ENCODE measurements around the gene C10orf67.

Gene C10orf67

GRCh38 chr10:23186697-23187096 lies 157.9 kb downstream of the C10orf67 start:
- DNase-seq (ENCODE audit: low read depth in 1 of 2, low spot score in 1 of 2), result no peak
- Histone ChIP-seq H3K27ac (replicated peaks) (no peak overlapping the region), H3K4me3 (replicated peaks; ENCODE audit: insufficient read depth, low read length) (no peak overlapping the region), H3K27me3 (ENCODE audit: insufficient read depth, poor library complexity, severe bottlenecking) (peaks cover 3% of the 10 kb centered on the region)
- TF ChIP-seq, protein P1, sequence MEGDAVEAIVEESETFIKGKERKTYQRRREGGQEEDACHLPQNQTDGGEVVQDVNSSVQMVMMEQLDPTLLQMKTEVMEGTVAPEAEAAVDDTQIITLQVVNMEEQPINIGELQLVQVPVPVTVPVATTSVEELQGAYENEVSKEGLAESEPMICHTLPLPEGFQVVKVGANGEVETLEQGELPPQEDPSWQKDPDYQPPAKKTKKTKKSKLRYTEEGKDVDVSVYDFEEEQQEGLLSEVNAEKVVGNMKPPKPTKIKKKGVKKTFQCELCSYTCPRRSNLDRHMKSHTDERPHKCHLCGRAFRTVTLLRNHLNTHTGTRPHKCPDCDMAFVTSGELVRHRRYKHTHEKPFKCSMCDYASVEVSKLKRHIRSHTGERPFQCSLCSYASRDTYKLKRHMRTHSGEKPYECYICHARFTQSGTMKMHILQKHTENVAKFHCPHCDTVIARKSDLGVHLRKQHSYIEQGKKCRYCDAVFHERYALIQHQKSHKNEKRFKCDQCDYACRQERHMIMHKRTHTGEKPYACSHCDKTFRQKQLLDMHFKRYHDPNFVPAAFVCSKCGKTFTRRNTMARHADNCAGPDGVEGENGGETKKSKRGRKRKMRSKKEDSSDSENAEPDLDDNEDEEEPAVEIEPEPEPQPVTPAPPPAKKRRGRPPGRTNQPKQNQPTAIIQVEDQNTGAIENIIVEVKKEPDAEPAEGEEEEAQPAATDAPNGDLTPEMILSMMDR (IDR thresholded peaks at IDR 0.05; ENCODE audit: insufficient read depth, low read length), result no peak
- TF ChIP-seq, protein P2, sequence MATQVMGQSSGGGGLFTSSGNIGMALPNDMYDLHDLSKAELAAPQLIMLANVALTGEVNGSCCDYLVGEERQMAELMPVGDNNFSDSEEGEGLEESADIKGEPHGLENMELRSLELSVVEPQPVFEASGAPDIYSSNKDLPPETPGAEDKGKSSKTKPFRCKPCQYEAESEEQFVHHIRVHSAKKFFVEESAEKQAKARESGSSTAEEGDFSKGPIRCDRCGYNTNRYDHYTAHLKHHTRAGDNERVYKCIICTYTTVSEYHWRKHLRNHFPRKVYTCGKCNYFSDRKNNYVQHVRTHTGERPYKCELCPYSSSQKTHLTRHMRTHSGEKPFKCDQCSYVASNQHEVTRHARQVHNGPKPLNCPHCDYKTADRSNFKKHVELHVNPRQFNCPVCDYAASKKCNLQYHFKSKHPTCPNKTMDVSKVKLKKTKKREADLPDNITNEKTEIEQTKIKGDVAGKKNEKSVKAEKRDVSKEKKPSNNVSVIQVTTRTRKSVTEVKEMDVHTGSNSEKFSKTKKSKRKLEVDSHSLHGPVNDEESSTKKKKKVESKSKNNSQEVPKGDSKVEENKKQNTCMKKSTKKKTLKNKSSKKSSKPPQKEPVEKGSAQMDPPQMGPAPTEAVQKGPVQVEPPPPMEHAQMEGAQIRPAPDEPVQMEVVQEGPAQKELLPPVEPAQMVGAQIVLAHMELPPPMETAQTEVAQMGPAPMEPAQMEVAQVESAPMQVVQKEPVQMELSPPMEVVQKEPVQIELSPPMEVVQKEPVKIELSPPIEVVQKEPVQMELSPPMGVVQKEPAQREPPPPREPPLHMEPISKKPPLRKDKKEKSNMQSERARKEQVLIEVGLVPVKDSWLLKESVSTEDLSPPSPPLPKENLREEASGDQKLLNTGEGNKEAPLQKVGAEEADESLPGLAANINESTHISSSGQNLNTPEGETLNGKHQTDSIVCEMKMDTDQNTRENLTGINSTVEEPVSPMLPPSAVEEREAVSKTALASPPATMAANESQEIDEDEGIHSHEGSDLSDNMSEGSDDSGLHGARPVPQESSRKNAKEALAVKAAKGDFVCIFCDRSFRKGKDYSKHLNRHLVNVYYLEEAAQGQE (IDR thresholded peaks at IDR 0.05; ENCODE audit: insufficient replicate concordance, low read depth), result no peak
- TF ChIP-seq SPI1 (IDR thresholded peaks at IDR 0.05; ENCODE audit: borderline replicate concordance, low read depth) (no peak), GABPA (IDR thresholded peaks at IDR 0.05; ENCODE audit: low read depth) (no peak), POLR2AphosphoS5 (IDR thresholded peaks at IDR 0.05; ENCODE audit: low read depth) (no peak)

DNA sequence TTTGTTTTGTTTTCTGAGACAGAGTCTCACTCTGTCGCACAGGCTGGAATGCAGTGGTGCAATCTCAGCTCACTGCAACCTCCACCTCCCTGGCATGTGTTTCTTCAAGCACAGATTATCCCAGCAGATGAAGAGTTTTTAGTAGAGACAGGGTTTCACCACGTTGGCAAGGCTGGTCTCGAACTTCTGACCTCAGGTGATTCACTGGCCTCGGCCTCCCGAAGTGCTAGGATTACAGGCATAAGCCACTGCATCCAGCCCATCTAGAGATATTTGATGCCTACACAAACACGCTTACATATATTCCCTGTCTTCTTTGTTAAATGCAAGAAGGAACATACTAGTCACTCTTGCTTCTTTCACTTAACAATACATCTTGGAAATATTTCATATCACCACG lies 158.4 kb downstream of the C10orf67 start:
- Histone ChIP-seq H3K4me3 (replicated peaks; ENCODE audit: insufficient read depth, low read length) (no peak overlapping the region), H3K27ac (replicated peaks) (no peak overlapping the region), H3K27me3 (ENCODE audit: insufficient read depth, poor library complexity, severe bottlenecking) (peaks cover 3% of the 10 kb centered on the region)
- TF ChIP-seq, protein P2 (IDR thresholded peaks at IDR 0.05; ENCODE audit: insufficient replicate concordance, low read depth), result no peak
- TF ChIP-seq POLR2AphosphoS5 (IDR thresholded peaks at IDR 0.05; ENCODE audit: low read depth), result no peak
- TF ChIP-seq SPI1 (IDR thresholded peaks at IDR 0.05; ENCODE audit: borderline replicate concordance, low read depth), result no peak
- no peak for TF ChIP-seq GABPA (IDR thresholded peaks at IDR 0.05; ENCODE audit: low read depth)
- TF ChIP-seq, protein P1 (IDR thresholded peaks at IDR 0.05; ENCODE audit: insufficient read depth, low read length), result no peak
- DNase-seq (ENCODE audit: low read depth in 1 of 2, low spot score in 1 of 2), result no peak

DNA sequence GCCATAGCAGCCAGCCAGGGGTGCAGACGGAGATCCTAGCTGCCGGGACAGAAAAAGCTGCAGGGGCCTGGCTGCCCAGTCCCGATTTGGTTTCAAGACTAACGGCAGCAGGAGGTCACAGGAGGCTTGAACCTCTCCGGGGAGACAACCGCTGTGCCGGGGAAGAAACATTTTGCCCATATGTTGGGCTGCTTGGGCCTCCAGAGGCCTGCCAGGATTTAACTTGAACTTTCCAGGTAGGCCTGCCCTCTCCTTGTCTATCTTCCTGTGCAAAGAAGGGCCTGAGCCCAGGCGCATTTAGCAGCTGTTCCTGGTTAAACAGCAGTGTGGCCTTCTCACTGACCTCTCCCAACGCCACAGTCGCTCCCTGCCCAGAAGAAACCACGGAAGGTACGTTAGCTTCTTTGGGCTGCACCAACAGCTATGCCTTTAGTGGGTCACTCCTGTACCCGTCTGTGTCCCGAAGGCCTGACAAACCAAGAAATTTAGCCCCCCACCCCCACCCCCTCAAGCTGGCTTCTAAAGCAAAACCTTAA lies 169.6 kb downstream of the C10orf67 start:
- no peak for DNase-seq (ENCODE audit: low read depth in 1 of 2, low spot score in 1 of 2)
- TF ChIP-seq GABPA (IDR thresholded peaks at IDR 0.05; ENCODE audit: low read depth) (no peak), SPI1 (IDR thresholded peaks at IDR 0.05; ENCODE audit: borderline replicate concordance, low read depth) (no peak), POLR2AphosphoS5 (IDR thresholded peaks at IDR 0.05; ENCODE audit: low read depth) (no peak)
- TF ChIP-seq, protein P2 (IDR thresholded peaks at IDR 0.05; ENCODE audit: insufficient replicate concordance, low read depth), result no peak
- TF ChIP-seq, protein P1 (IDR thresholded peaks at IDR 0.05; ENCODE audit: insufficient read depth, low read length), result no peak
- no peak overlapping the region for H3K4me3 ChIP-seq (replicated peaks; ENCODE audit: insufficient read depth, low read length)
- no peaks in the 10 kb centered on the region for H3K27me3 ChIP-seq (ENCODE audit: insufficient read depth, poor library complexity, severe bottlenecking)
- no peak overlapping the region for H3K27ac ChIP-seq (replicated peaks)

Measured in HL-60 (cell line).